Fibroblast of the aortic adventitia (primary cell): ENCODE measurements around the gene QSOX1. TPM values are rescaled to one million over a fixed set of nuclear protein-coding genes. Genes with fewer than 3 reads are reported as not detected.

Experiments
- DNase-seq: peaks from one replicate; pipeline ENCODE4 v3.0.0-alpha.2; 2010; ENCODE audit warnings: low read depth
- H3K4me3 ChIP-seq: 2 replicates; pipeline ENCODE4 v1.5.1; 2011; ENCODE audit warnings: low read depth, mild to moderate bottlenecking, control low read depth, low read length, moderate library complexity
- total RNA-seq: library from RNA; depleted of rRNA; stranded (reverse); fragments of >200 nt; gene quantifications from 2 replicates; pipeline ENCODE4 v1.2.3, GENCODE V29; 2012; ENCODE audit warnings: low replicate concordance
- TF ChIP-seq, protein P1 (sequence below): IDR thresholded peaks from 2 replicates; pipeline ENCODE4 v1.5.1; 2011; ENCODE audit warnings: mild to moderate bottlenecking, low read length, control low read depth, inconsistent platforms; ENCODE audit not compliant: insufficient read depth

The QSOX1 gene
- total RNA-seq, 1 donor = 261 TPM

DNA sequence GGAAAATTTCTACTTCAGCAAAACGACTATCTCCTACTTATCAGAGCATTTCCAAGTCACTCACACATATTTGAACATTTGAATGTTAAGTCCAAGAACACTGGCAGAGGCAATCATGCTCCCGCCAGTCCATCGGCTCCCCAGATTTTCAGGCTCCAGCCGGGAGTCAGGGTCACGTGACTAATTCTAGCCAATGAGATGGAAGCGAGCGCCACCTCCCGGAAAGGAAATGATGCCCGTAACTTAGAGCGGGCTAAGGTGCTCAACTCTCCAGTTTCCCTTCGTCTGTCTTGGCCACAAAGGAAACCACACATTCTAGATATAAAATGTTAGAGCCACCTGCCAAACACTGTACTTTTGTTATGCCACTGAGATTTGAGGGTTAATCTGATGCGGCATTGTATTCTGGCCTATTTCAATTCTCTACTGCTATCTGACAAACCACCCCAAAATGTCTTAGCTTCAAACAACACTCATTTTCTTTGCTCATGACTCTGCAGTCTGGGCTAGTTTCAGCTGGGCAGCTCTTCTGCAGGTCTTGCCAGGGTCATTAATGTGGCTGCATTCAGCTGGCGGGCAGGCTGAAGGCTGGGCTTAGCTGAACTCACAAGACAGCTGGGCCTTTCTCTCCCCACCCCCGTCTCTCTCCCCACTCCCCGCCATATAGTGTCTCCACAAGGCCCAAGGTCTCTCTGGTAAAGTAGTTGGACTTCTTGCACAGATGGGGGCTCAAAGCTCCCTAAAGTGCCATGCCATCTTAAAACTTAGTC lies 58.9 kb downstream of the QSOX1 start:
- no peak overlapping the region for H3K4me3 ChIP-seq
- TF ChIP-seq, protein P1, sequence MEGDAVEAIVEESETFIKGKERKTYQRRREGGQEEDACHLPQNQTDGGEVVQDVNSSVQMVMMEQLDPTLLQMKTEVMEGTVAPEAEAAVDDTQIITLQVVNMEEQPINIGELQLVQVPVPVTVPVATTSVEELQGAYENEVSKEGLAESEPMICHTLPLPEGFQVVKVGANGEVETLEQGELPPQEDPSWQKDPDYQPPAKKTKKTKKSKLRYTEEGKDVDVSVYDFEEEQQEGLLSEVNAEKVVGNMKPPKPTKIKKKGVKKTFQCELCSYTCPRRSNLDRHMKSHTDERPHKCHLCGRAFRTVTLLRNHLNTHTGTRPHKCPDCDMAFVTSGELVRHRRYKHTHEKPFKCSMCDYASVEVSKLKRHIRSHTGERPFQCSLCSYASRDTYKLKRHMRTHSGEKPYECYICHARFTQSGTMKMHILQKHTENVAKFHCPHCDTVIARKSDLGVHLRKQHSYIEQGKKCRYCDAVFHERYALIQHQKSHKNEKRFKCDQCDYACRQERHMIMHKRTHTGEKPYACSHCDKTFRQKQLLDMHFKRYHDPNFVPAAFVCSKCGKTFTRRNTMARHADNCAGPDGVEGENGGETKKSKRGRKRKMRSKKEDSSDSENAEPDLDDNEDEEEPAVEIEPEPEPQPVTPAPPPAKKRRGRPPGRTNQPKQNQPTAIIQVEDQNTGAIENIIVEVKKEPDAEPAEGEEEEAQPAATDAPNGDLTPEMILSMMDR = peak; percentile 5
- no peak for DNase-seq

DNA sequence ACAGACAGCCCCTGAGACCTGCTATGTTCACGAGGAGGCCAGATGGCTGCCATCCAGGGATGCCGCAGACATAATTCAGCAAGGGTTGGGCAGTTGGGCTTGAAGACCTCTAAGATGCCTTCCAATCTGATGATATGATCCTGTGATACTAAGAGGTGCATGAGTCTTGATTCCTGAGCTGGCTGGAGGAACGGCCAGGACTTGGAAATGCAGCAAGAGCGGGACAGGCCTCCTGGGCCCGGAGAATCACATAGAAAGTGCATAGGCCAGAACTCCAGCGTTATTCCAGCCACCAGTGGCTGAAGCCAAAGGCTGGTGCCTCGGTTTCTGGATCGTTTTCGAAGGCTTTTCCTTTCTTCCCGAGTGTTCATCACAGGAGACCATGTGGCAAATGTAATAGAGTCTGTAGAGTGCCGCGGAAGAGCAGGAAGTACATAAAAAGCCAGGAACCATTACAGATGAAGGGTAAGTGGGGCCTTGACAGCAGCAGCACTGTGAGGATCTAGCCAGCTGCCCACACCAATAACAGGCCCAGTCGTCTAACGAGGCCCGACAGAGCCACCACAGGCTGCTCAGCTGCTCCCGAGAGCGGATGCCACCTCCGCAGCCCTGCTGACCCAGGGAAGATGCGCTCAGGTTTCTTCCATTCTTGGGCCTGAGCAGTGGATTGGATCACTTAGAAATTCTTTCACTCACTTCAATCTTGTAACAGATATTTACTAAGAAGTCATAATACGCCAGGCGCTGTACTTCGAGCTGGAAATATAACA lies 61.4 kb downstream of the QSOX1 start:
- H3K4me3 ChIP-seq = no peak overlapping the region
- TF ChIP-seq, protein P1 = no peak
- no peak for DNase-seq

DNA sequence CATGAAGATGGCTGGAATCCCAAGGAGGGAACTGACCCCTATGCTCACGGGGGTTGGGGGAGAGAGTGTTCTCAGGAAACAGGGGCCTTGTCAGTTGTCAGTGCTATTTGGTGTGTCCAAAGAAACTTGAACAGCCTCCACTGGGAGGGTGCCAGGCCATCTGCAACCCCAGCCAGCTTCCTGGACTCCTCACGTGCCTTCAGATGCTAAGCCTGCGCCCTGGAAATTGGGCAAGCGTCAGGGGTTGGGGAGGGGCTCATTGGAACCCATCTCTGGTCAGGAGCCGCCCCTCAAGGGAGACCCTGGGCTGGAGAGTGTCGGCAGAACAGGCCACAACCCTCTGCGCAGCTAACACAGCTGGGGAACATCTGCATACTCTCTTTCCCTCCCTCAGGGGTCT lies 62.3 kb downstream of the QSOX1 start:
- no peak for DNase-seq
- no peak overlapping the region for H3K4me3 ChIP-seq
- TF ChIP-seq, protein P1 = no peak

DNA sequence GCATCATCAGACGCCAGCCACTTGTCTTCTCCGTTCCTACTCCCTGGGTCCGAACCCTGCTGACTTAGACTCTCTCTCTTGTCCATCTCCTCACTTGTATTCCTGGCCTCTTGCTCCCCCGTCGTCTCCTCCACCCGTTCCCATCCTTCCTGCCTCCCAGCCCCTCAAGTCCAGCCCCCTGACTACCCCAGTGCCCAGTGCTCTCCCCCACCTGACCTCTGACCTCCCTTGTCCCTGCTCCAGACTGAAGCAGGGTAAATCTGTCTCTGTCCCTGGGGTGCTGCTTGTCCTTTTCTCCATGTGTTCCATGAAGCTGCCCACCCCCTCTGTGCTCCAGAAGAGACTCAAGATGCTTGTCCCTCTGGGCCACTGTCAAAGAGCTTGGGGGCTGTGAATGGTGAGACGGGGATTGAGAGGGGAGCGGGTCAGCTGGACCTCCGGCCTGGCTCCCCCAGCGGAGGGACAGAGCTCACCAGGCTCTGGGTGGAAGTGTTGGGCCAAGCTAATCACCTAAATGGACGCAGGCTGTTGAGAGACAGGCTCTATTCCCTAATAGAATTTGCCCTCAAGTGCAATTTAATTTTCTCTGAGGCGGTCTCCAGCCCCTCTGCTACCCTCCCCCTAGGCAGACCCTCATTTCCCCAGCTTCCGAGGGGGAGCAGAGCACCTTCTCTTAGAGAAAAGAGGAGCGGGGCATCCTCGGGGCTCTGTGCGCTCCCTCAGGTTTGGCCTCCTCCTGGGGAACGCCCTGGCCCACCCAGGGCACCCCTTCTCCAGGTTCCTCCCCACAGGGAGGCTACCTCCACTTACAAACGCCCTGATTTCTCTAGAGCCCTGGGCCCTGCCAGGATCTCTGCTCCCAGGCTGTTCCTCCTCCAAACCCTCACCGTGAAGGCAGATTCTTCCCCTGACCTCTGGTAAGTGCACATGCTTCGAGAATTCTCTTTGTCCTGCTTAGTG lies 64.4 kb downstream of the QSOX1 start:
- DNase-seq = no peak
- TF ChIP-seq, protein P1 = no peak
- no peak overlapping the region for H3K4me3 ChIP-seq

DNA sequence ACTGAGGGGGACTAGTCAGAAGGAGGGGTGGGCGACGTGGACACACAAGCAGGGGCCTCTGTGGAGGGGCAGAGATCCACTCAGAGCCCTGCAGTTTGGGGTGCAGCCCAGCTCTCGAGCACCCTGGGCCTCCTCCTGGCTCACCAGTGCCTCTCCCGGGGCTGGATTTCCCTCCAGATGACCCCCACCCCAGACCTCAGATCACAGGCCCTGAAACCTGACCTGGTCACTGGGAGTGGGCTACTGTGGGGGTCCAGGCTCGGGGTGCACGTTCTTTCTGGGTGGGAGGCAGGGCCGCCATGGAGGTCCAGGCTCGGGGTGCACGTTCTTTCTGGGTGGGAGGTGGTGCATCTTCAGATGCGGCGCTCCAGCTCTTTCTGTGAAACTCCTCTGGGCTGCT lies 65.1 kb downstream of the QSOX1 start:
- no peak for DNase-seq
- H3K4me3 ChIP-seq = no peak overlapping the region
- TF ChIP-seq, protein P1 = no peak

DNA sequence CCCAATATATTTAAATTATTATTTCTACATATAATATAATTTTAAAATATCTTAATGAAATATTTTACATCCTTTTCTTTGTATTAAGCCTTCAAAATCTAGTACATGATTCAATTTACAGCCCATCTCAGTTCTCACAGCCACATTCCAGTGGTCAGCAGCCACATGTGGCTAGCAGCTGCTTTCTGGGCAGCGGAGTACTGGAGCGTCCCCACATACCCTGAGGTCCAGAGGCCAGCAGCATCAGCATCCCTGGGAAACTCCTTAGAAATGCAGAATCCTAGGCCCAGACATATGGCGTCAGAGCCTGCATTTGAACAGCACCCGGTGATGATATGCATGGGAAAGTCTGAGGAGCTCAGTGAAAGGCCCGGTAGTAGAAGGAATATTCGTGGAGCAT lies 66.8 kb downstream of the QSOX1 start:
- DNase-seq = no peak
- TF ChIP-seq, protein P1 = no peak
- no peak overlapping the region for H3K4me3 ChIP-seq
